ENCODE measurements around the gene FHOD3.

- TF ChIP-seq, protein P1, sequence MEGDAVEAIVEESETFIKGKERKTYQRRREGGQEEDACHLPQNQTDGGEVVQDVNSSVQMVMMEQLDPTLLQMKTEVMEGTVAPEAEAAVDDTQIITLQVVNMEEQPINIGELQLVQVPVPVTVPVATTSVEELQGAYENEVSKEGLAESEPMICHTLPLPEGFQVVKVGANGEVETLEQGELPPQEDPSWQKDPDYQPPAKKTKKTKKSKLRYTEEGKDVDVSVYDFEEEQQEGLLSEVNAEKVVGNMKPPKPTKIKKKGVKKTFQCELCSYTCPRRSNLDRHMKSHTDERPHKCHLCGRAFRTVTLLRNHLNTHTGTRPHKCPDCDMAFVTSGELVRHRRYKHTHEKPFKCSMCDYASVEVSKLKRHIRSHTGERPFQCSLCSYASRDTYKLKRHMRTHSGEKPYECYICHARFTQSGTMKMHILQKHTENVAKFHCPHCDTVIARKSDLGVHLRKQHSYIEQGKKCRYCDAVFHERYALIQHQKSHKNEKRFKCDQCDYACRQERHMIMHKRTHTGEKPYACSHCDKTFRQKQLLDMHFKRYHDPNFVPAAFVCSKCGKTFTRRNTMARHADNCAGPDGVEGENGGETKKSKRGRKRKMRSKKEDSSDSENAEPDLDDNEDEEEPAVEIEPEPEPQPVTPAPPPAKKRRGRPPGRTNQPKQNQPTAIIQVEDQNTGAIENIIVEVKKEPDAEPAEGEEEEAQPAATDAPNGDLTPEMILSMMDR (IDR thresholded peaks at IDR 0.05; ENCODE audit: low read depth, low read length, missing input control) = no peak
- TF ChIP-seq JUND (IDR thresholded peaks at IDR 0.05) (no peak), RAD21 (IDR thresholded peaks at IDR 0.05) (no peak), MAX (IDR thresholded peaks at IDR 0.05) (no peak), RXRA (IDR thresholded peaks at IDR 0.05) (no peak), GABPA (IDR thresholded peaks at IDR 0.05 in 1 of 2, conservative IDR thresholded peaks at IDR 0.05 in 1 of 2) (no peak)
Measured at GRCh38 chr18:36756242-36756641, 458.7 kb downstream of the FHOD3 start.
